Breast epithelium (tissue), 4 donors: ENCODE data around the gene CCP110. TPM values are rescaled to one million over a fixed set of nuclear protein-coding genes. Genes with fewer than 3 reads are reported as not detected.

ENCODE experiments used
- DNase-seq, 2 donors: peaks; one replicate each; pipeline ENCODE4 v3.0.0-alpha.2; 2019; ENCODE audit warnings: low spot score in 2 of 2
- H3K27ac ChIP-seq, 2 donors: fragments of 200-600 bp; sonication (generic) in 1 of 2; one replicate each; pipeline ENCODE4 v1.5.1; 2016 to 2019; ENCODE audit warnings: mild to moderate bottlenecking in 1 of 2
- H3K27me3 ChIP-seq, 2 donors: fragments of 200-600 bp; sonication (generic) in 1 of 2; one replicate each; pipeline versions ENCODE4 v1.5.1 to v1.6.0; 2017 to 2019; ENCODE audit warnings: control low read depth in 1 of 2, mild to moderate bottlenecking in 1 of 2
- H3K36me3 ChIP-seq: fragments of 200-600 bp; one replicate; pipeline ENCODE4 v1.5.1; 2019
- H3K4me1 ChIP-seq, 2 donors: fragments of 200-600 bp; sonication (generic); one replicate each; pipeline ENCODE4 v1.5.1; 2016 to 2019; ENCODE audit warnings: control low read depth in 1 of 2
- H3K4me3 ChIP-seq, 3 donors: fragments of 200-600 bp; sonication (generic); 1 replicate in 2 of 3; 2 replicates in 1 of 3; pipeline ENCODE4 v1.5.1; 2016 to 2019; ENCODE audit warnings: mild to moderate bottlenecking in 3 of 3, moderate library complexity in 2 of 3
- H3K9me3 ChIP-seq, 2 donors: fragments of 200-600 bp; sonication (generic) in 1 of 2; one replicate each; pipeline ENCODE4 v1.5.1; 2016 to 2019; ENCODE audit warnings: control low read depth in 1 of 2
- POLR2A ChIP-seq: fragments of 450-650 bp; IDR thresholded peaks from one replicate; pipeline ENCODE4 v1.6.1; 2016; ENCODE audit warnings: antibody characterized with exemption, mild to moderate bottlenecking, moderate library complexity
- POLR2AphosphoS5 ChIP-seq, 3 donors: sonication (generic); formaldehyde crosslinking; IDR thresholded peaks; one replicate each; pipeline ENCODE4 v1.6.1; 2017; ENCODE audit warnings: antibody characterized with exemption in 3 of 3
- intact Hi-C: fragments of 100-400 bp; cut with DNase I; formaldehyde crosslinking; loops from one replicate; pipeline ENCODE4 v1.15.1; 2023; ENCODE audit warnings: low total_unique reads
- total RNA-seq, 3 donors: library from RNA; depleted of rRNA; stranded (reverse); fragments of >200 nt; gene quantifications; one replicate each; pipeline ENCODE4 v1.1.0, GENCODE V29; 2016
- TF ChIP-seq, protein P1 (sequence below), 3 donors: fragments of 450-650 bp; IDR thresholded peaks; one replicate each; pipeline ENCODE4 v1.5.1; 2016 to 2017; ENCODE audit warnings: antibody characterized with exemption in 3 of 3, mild to moderate bottlenecking in 3 of 3, moderate library complexity in 3 of 3

Gene CCP110
- total RNA-seq, 3 donors from 2014 or later = 13.9 to 33.5 (median 31.5) TPM

DNA sequence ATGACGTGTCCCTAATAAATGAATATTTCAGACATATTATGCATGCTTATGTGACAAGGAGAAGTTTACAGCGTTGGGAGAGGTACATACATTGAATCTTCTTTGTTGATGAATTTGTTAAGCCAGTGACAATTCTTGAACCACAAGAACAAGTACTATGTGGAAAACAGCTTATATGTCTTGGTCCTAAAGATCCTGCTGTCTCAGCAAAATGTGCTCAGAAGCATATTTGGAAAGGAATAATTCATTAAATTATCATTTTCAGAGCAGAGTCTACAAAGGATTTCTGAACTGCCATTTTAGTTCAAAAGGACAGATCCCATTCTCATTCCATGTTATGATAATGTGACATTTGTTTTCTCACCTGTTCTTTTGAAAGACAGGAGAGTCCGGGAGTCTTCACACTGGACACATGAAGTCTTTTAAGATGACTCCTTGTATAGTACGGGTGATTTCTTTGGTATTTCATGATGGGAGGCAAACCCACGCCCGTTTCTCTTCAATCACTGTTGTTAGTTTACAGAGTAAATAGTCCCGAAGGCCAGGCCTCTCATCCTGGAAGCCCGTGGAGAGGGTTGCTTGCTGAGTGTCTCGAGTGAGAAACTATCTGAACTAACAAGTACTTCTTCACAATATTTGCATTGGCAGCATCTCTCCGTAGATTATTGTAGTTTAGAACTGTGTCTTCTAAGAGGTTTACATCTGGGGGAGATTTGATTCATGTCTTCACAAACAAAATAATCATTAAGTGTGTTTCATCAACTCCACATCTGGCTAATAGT, 58.5 kb downstream of the CCP110 start:
- no peak for TF ChIP-seq POLR2AphosphoS5 (IDR thresholded peaks at IDR 0.05)
- no peak for TF ChIP-seq POLR2A
- TF ChIP-seq, protein P1, sequence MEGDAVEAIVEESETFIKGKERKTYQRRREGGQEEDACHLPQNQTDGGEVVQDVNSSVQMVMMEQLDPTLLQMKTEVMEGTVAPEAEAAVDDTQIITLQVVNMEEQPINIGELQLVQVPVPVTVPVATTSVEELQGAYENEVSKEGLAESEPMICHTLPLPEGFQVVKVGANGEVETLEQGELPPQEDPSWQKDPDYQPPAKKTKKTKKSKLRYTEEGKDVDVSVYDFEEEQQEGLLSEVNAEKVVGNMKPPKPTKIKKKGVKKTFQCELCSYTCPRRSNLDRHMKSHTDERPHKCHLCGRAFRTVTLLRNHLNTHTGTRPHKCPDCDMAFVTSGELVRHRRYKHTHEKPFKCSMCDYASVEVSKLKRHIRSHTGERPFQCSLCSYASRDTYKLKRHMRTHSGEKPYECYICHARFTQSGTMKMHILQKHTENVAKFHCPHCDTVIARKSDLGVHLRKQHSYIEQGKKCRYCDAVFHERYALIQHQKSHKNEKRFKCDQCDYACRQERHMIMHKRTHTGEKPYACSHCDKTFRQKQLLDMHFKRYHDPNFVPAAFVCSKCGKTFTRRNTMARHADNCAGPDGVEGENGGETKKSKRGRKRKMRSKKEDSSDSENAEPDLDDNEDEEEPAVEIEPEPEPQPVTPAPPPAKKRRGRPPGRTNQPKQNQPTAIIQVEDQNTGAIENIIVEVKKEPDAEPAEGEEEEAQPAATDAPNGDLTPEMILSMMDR (IDR thresholded peaks at IDR 0.05) = no peak
- H3K4me3 ChIP-seq = no peak overlapping the region
- H3K4me1 ChIP-seq = no peaks in the 10 kb centered on the region
- intact Hi-C loops = no loop called here
- no peaks in the 10 kb centered on the region for H3K36me3 ChIP-seq
- H3K9me3 ChIP-seq = no peaks in the 10 kb centered on the region
- no peaks in the 10 kb centered on the region for H3K27me3 ChIP-seq
- DNase-seq = no peak
- no peak overlapping the region for H3K27ac ChIP-seq

DNA sequence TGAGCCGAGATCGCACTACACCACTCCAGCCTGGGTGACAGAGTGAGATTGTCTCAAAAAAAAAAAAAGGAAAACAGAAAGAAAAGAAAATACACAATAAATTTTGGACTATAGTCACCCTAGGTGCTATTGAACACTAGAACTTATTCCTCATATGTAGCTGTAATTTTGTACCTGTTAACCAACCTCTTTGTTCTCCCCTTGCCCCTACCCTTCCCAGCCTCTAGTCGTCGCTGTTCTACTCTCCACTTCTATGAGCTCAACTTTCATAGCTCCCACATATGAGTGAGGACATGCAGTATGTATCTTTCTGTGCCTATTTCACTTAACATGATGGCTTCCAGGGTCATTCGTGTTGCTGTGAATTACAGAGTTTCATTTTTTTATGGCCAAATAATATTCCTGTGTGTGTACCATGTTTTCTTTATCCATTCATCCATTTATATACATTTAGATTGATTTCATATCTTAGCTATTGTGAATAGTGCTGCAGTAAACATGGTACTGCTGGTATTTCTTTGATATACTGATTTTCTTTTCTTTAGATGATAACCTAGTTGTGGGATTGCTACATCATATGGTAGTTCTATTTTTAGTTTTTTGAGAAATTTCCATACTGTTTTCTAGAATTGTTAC, 60.0 kb downstream of the CCP110 start:
- DNase-seq = no peak
- H3K4me3 ChIP-seq = no peak overlapping the region
- no peaks in the 10 kb centered on the region for H3K4me1 ChIP-seq
- intact Hi-C loops = no loop called here
- no peak overlapping the region for H3K27ac ChIP-seq
- no peaks in the 10 kb centered on the region for H3K27me3 ChIP-seq
- H3K9me3 ChIP-seq = no peaks in the 10 kb centered on the region
- no peaks in the 10 kb centered on the region for H3K36me3 ChIP-seq
- TF ChIP-seq POLR2AphosphoS5 (IDR thresholded peaks at IDR 0.05) = no peak
- TF ChIP-seq, protein P1 (IDR thresholded peaks at IDR 0.05) = peak; percentile 38 to 56 (median 44)

DNA sequence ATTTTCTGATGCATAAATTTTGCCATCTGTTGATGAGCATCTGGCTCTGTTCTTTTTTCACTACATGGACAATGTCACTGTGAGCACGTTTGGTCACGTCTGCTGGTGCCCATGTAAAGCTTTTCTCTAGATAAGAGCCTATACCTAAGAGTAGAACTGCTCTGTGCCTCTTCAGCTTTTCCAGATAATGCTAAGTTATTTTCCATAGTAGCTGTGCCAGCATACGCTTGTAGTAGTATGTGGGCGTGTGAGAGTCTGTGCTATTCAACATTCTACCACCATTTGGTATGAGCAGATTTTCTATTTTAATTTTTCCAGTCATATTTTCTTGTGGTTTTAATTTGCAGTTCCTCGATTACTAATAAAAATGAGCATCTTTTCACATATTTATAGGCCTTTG, 64.9 kb downstream of the CCP110 start:
- Histone ChIP-seq H3K9me3 (no peaks in the 10 kb centered on the region), H3K27me3 (no peaks in the 10 kb centered on the region), H3K4me3 (no peak overlapping the region), H3K4me1 (no peaks in the 10 kb centered on the region), H3K36me3 (no peaks in the 10 kb centered on the region), H3K27ac (no peak overlapping the region)
- no peak for DNase-seq
- no peak for TF ChIP-seq POLR2AphosphoS5 (IDR thresholded peaks at IDR 0.05)
- TF ChIP-seq, protein P1 (IDR thresholded peaks at IDR 0.05) = no peak
- intact Hi-C loops = no loop called here

DNA sequence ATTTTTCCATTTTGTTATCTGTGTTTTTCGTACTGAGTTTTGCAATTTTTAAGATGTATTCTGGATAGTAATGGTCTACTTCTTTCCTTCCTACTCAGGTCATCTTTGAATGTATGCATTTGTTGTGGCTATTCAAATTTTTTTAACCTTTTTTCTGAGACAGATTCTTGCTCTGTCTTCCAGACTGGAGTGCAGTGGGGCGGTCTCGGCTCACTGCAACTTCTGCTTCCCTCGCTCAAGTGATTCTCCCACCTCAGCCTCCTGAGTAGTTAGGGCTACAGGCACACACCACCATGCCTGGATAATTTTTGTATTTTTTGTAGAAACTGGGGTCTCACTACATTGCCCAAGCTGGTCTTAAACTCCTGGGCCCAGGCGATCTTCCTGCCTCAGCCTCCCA, 65.4 kb downstream of the CCP110 start:
- Histone ChIP-seq H3K4me3 (no peak overlapping the region), H3K36me3 (no peaks in the 10 kb centered on the region), H3K4me1 (no peaks in the 10 kb centered on the region), H3K27me3 (no peaks in the 10 kb centered on the region), H3K27ac (no peak overlapping the region), H3K9me3 (no peaks in the 10 kb centered on the region)
- DNase-seq = no peak
- intact Hi-C loops = no loop called here
- TF ChIP-seq POLR2AphosphoS5 (IDR thresholded peaks at IDR 0.05) (no peak), POLR2A (no peak)
- TF ChIP-seq, protein P1 (IDR thresholded peaks at IDR 0.05) = no peak

DNA sequence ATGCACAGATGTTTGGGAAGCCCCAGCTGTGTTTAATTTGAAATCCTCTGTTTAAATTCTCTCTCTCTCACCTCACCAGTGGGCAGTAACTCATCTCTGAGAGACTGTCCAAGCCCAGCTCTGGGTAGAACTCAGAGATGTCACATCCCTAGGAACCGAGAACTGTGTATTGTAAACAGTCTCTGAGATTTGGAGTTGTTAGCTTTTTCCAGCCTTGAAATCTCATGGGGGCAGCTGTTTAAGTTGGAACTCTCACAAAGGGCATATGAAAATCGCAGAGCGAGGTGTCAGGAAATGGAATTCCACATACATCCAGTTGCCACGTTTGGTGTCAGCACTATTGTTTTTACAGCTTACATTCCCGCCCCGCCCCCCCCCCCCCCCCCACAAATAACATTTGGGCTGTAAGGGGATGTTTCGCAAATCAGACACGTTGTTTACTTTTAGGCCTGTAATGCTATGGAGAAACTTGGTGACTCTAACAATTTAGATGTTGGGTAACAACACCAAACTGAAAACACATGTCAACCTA, 66.1 kb downstream of the CCP110 start:
- no peaks in the 10 kb centered on the region for H3K36me3 ChIP-seq
- H3K27me3 ChIP-seq = no peaks in the 10 kb centered on the region
- H3K27ac ChIP-seq = peak overlapping the region in 1 of 2 donors; percentile 36
- H3K4me3 ChIP-seq = no peak overlapping the region
- H3K9me3 ChIP-seq = no peaks in the 10 kb centered on the region
- TF ChIP-seq POLR2A (no peak), POLR2AphosphoS5 (IDR thresholded peaks at IDR 0.05) (no peak)
- TF ChIP-seq, protein P1 (IDR thresholded peaks at IDR 0.05) = no peak
- no peaks in the 10 kb centered on the region for H3K4me1 ChIP-seq
- DNase-seq = no peak
- intact Hi-C loops = loop anchor here (10.0 kb wide), 1 partner anchor 295 kb away; the partner anchor contains the start of gene GPRC5B
